Measurements from ENCODE around the gene TACC3. TPM values are rescaled to one million over a fixed set of nuclear protein-coding genes. Genes with fewer than 3 reads are reported as not detected.

Gene TACC3
- total RNA-seq, 4 donors from 2014 or later, result 14.9 to 41.3 (median 19.6) TPM

DNA sequence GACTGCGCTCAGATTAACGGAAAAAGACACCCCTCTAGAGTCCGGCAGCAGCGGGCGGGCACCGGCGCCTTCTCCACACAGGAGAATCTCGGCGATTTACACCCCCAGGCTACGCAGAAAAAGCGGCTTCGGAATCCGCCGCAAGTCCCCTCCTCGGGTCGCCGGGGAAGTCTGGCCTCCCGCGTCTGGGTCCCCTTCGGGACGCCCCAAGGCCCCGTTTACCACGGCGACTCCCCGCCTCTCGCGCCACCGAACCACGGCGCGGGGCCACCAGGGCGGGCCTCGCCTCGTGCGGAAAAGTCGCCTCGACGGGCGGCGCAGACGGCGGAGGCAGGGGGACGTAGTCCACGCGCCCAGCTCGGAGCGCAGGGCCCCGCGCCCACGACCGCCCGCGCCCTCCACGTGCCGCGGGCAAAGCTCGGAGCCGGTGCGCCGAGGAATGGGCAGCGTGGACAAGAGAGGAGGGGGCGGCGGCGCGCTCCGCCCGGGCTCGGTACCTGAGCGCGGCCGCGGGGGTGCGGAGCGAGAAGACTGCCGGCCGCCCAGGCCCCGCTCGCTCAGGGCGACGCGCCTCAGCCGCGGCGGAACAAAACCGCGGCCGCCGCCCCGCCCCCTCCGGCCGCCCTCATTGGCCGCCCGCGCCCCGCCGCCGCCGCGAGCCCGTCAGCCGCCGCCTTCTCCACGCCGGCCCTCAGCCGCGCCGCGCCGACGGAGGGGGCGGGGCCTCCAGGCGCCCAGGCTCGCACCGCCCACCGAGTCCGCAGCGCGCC, 37.4 kb upstream of the TACC3 start, which contains the start of gene FAM53A:
TSS of gene FAM53A (minus strand) at position 578 of the 770 bp plus-strand sequence. CDS start 15,572 bp downstream, outside the sequence.
- H3K36me3 ChIP-seq, result no peaks in the 10 kb centered on the region
- no peak for DNase-seq
- TF ChIP-seq, protein P1, sequence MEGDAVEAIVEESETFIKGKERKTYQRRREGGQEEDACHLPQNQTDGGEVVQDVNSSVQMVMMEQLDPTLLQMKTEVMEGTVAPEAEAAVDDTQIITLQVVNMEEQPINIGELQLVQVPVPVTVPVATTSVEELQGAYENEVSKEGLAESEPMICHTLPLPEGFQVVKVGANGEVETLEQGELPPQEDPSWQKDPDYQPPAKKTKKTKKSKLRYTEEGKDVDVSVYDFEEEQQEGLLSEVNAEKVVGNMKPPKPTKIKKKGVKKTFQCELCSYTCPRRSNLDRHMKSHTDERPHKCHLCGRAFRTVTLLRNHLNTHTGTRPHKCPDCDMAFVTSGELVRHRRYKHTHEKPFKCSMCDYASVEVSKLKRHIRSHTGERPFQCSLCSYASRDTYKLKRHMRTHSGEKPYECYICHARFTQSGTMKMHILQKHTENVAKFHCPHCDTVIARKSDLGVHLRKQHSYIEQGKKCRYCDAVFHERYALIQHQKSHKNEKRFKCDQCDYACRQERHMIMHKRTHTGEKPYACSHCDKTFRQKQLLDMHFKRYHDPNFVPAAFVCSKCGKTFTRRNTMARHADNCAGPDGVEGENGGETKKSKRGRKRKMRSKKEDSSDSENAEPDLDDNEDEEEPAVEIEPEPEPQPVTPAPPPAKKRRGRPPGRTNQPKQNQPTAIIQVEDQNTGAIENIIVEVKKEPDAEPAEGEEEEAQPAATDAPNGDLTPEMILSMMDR (IDR thresholded peaks at IDR 0.05), result peak in 1 of 6 experiments; percentile 30
- TF ChIP-seq POLR2A (IDR thresholded peaks at IDR 0.05), result peak in 2 of 4 donors; percentile 50 to 59
- no peaks in the 10 kb centered on the region for H3K9me3 ChIP-seq
- H3K27me3 ChIP-seq, result no peaks in the 10 kb centered on the region
- peaks cover 11 to 25% (median 14%) of the 10 kb centered on the region in 3 donors for H3K4me1 ChIP-seq
- 0 to 1% methylated on average over 16 to 18 of the region's 118 CpGs for WGBS, 2 donors
- peak within 1 kb of the TSS; percentile 70 to 92 (median 81) for H3K27ac ChIP-seq
- H3K4me3 ChIP-seq, result peak within 1 kb of the TSS; percentile 55 to 78 (median 66)
- intact Hi-C loops (cut with DNase I), result no loop called here

DNA sequence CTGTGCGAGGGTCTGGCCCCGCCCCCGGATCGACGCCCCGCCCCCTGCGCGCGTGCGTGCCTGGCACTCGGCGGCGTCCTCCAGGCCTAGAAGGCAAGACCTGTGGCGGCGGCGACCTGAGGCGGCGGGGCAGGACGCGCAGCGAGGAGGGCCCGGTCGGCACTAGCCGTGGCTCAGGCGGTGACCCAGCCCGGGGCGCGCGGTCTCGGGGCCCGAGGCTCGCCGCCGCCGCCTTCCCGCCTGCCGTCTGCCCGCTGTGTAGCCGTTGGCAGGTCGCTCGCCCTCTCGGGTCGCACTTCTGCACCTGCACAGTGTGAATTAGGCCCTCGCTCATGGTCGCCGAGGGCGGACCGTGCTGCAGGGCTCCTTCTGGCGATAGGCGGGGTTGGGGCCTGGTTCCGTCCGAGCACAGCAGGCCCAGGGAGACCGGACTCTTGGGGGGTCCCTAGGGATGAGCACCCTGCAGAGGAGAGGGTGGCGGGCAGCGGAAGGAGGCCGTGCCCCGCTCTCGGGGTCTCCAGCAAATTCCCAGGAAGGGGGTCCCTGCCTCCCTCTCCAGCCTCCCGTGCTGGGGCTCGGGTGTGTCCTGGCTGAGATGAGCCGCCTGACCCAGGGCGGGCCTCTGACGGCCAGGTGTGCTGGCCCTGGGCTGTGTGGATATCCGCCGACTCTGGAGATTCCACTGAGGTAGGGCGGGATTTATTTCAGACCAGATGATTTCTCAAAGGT, 36.7 kb upstream of the TACC3 start:
- TF ChIP-seq, protein P1 (IDR thresholded peaks at IDR 0.05), result no peak
- TF ChIP-seq POLR2A (IDR thresholded peaks at IDR 0.05), result no peak

DNA sequence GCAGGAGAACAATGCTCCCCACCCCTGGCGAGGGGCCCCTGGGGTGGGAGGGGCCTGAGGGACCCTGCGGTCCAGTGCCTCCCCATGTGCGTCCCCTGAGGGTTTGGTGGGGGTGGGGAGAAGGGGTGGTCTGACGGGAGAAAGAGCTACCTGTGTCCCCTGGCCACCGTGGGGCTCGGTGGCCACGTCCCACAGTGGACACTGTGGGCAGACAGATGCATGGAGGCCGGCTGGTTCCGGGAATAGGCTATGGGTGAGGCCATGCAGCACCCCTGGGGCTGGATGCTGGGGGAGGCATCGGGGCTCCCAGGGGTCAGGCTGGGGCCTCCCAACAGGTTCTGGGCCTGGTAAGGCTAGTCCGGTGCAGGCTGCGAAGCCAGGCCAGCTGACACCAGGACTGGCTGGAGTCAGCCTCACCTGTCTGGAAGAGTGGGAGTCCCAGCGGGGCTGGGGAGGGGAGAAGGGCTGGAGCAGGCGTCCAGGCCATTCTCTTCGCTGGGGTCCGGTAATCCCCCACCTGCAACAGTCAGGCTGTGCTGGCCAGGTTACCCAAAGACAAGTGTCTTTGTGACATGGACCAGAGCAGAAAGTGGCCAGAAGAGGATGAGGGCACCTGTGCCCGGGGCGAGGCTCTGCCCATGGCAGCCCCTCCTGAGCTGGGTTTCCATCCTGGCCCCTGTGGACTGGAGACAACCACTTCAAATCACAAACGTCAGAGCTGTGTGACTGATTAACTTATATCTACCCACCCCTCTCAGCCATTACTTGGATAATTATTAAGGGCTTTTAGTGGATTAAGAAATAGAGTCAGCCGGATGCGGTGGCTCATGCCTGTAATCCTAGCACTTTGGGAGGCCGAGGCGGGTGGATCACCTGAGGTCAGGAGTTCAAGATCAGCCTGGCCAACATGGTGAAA, 35.8 kb upstream of the TACC3 start:
- H3K27ac ChIP-seq, result peak overlapping the region; percentile 63 to 92 (median 80)
- no peak for DNase-seq
- H3K27me3 ChIP-seq, result no peaks in the 10 kb centered on the region

More for the DNA sequence above, 36.7 kb upstream of the TACC3 start:
- Histone ChIP-seq H3K36me3 (peaks cover 0 to 3% (median 0%) of the 10 kb centered on the region in 3 donors), H3K9me3 (no peaks in the 10 kb centered on the region), H3K4me3 (peak overlapping the region; percentile 55 to 78 (median 66)), H3K4me1 (peaks cover 11 to 25% (median 14%) of the 10 kb centered on the region in 3 donors), H3K27ac (peak overlapping the region; percentile 63 to 92 (median 80)), H3K27me3 (no peaks in the 10 kb centered on the region)
- peak; percentile 38 for DNase-seq
- intact Hi-C loops (cut with DNase I), result no loop called here
- 65 to 80% methylated on average over 1 to 4 of the region's 66 CpGs for WGBS, 2 donors

DNA sequence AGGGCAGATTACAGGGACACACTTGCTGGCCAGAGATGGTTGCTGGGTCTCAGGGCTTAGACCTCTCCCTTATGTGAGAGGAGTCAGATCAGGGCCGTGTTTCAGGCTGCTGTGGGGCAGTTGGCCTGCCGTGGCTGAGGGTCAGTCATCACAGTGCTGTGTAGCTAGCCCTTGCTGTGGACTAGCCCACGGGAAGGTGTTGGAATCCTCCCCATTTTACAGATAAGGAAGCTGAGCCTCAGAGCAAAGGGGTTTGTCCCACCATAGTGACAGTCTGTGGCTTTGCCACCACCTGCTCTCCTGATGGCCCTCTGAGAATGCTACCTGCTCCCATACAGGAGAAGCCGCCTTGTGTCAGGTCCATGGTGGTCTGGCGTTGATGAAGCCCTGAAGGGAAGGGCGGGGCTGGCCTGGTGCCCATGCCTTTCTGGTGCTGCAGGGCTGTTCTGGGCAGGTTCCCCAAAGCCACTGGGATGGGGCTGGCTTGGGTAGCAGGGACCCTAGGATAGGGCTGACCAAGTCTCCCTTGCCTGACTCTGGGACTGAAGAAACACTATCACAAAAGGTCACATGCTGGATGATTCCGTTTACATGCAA, 34.8 kb upstream of the TACC3 start:
- H3K4me3 ChIP-seq, result no peak overlapping the region
- no peak overlapping the region for H3K27ac ChIP-seq
- H3K4me1 ChIP-seq, result peaks cover 11 to 25% (median 14%) of the 10 kb centered on the region in 3 donors
- no peaks in the 10 kb centered on the region for H3K9me3 ChIP-seq
- no peak for TF ChIP-seq POLR2A (IDR thresholded peaks at IDR 0.05)
- TF ChIP-seq, protein P1 (IDR thresholded peaks at IDR 0.05), result no peak
- H3K36me3 ChIP-seq, result peaks cover 0 to 22% (median 6%) of the 10 kb centered on the region in 3 donors
- intact Hi-C loops (cut with DNase I), result no loop called here
- no peak for DNase-seq
- 29 to 35% methylated on average over 3 of the region's 7 CpGs for WGBS, 2 donors
- H3K27me3 ChIP-seq, result no peaks in the 10 kb centered on the region

More for the DNA sequence above, 35.8 kb upstream of the TACC3 start:
- peaks cover 11 to 25% (median 14%) of the 10 kb centered on the region in 3 donors for H3K4me1 ChIP-seq
- peaks cover 0 to 11% (median 0%) of the 10 kb centered on the region in 3 donors for H3K36me3 ChIP-seq
- intact Hi-C loops (cut with DNase I), result no loop called here
- TF ChIP-seq, protein P1 (IDR thresholded peaks at IDR 0.05), result no peak
- TF ChIP-seq POLR2A (IDR thresholded peaks at IDR 0.05), result no peak
- WGBS, 2 donors, result 37 to 62% methylated on average over 5 to 8 of the region's 23 CpGs
- peak overlapping the region; percentile 55 to 78 (median 66) for H3K4me3 ChIP-seq
- no peaks in the 10 kb centered on the region for H3K9me3 ChIP-seq

Measured in esophagus squamous epithelium (tissue), 5 donors.